ENCODE data around the gene ERGIC2. TPM values are rescaled to one million over a fixed set of nuclear protein-coding genes. Genes with fewer than 3 reads are reported as not detected.
A peak's percentile ranks its signal among the peaks of the same experiment; 100 is the strongest.

ERGIC2 gene
- total and polyA plus RNA-seq, 9 of the 15 experiments (the other 6 are each of a cell fraction or from before 2014, with no cell fraction given): 24.1 to 180 (median 75.7) TPM

DNA sequence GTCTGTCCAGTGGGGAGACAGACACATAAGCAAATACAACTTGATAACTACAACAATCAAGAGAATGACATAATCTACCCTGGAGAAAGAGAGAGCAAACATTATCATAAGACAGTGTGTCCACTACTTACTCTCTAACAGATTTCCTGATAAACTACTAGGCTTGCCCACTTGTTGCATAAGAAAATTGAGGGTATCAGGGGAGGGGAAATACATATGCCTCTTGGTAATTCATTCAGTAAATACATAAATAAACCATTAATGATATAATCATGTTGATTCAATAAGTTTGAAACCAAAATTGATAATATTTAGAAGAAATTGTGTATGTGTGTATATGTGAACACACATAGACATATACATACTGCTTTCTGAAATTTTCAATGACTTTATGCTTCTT lies 76.6 kb downstream of the ERGIC2 start:
- H3K79me2 ChIP-seq (ENCODE audit: control insufficient read depth, insufficient read depth, low read length): no peaks in the 10 kb centered on the region
- BruUV-seq (replicated peaks): no TSS peak
- no peak for FAIRE-seq
- peaks cover 0 to 3% of the 10 kb centered on the region in 2 experiments; a peak in 1 of 5 replicates for H3K27me3 ChIP-seq (ENCODE audit: control insufficient read depth in 2 of 2, insufficient read depth in 2 of 2, low read length in 2 of 2)
- H3K4me1 ChIP-seq (replicated peaks in 1 of 2; ENCODE audit: control insufficient read depth in 2 of 2, insufficient read depth in 2 of 2, low read length in 2 of 2): no peaks in the 10 kb centered on the region
- H4K20me1 ChIP-seq (replicated peaks; ENCODE audit: control insufficient read depth, insufficient read depth, low read length): no peaks in the 10 kb centered on the region
- H3K9me1 ChIP-seq (ENCODE audit: control insufficient read depth, insufficient read depth, low read length): no peaks in the 10 kb centered on the region
- no peak for DNase-seq (ENCODE audit: extremely low read depth in 1 of 4, low spot score in 3 of 4)
- POLR2A ChIA-PET: no interaction called here
- H3K9ac ChIP-seq (ENCODE audit: insufficient read depth in 1 of 2, low read depth in 2 of 2, low read length in 2 of 2): no peak overlapping the region
- ATAC-seq: no peak
- H3K4me3 ChIP-seq: no peak overlapping the region
- H2AFZ ChIP-seq (ENCODE audit: low read depth, low read length): no peak overlapping the region
- no peaks in the 10 kb centered on the region for H3K9me3 ChIP-seq (replicated peaks; ENCODE audit: control insufficient read depth, insufficient read depth, low read depth, low read length)
- CTCF ChIA-PET (ENCODE audit: low intra/inter-chr PET ratio): no interaction called here
- in situ Hi-C loops (cut with MboI): no loop called here
- H3K27ac ChIP-seq (ENCODE audit: extremely low read depth, low read depth, low read length): no peak overlapping the region
- H3K36me3 ChIP-seq (ENCODE audit: control insufficient read depth, insufficient read depth, low read length): no peaks in the 10 kb centered on the region
- intact Hi-C loops (cut with micrococcal nuclease): no loop called here
- no peak overlapping the region for H3K4me2 ChIP-seq (ENCODE audit: insufficient read depth, low read length)
- TF ChIP-seq ZNF282 (CRISPR knock-in tag; IDR thresholded peaks at IDR 0.05) (no peak), NR4A1 (CRISPR knock-in tag; IDR thresholded peaks at IDR 0.05) (no peak), NR4A1 (tag; IDR thresholded peaks at IDR 0.05) (no peak), RBM17 (IDR thresholded peaks at IDR 0.05; ENCODE audit: borderline replicate concordance, low read depth, low read length) (no peak), MEIS2 (IDR thresholded peaks at IDR 0.05; ENCODE audit: partially characterized antibody) (no peak), ZNF224 (CRISPR knock-in tag; IDR thresholded peaks at IDR 0.05) (no peak), CEBPG (CRISPR knock-in tag; IDR thresholded peaks at IDR 0.05) (no peak), CEBPG (tag; conservative IDR thresholded peaks at IDR 0.05 in 1 of 2, IDR thresholded peaks at IDR 0.05 in 1 of 2) (peak; percentile 33 to 34; a peak in 2 of 4 replicates), PHF8 (IDR thresholded peaks at IDR 0.05; ENCODE audit: borderline replicate concordance, low read length) (no peak), MTA1 (IDR thresholded peaks at IDR 0.05; ENCODE audit: borderline replicate concordance) (no peak), ZFP1 (CRISPR knock-in tag; IDR thresholded peaks at IDR 0.05) (no peak), HLTF (IDR thresholded peaks at IDR 0.05) (no peak), FUS (optimal IDR thresholded peaks at IDR 0.05; ENCODE audit: low read depth, low read length) (no peak), TBL1XR1 (IDR thresholded peaks at IDR 0.05; ENCODE audit: low read length in 2 of 2) (no peak), TCF7 (IDR thresholded peaks at IDR 0.05; ENCODE audit: borderline replicate concordance) (no peak), SOX6 (IDR thresholded peaks at IDR 0.05) (peak; percentile 30; the same call in 1 of the 2 replicates), EHMT2 (IDR thresholded peaks at IDR 0.05) (no peak), ZNF12 (CRISPR knock-in tag; IDR thresholded peaks at IDR 0.05) (no peak), GABPB1 (CRISPR knock-in tag; IDR thresholded peaks at IDR 0.05) (no peak), MCM3 (IDR thresholded peaks at IDR 0.05) (no peak), HNRNPUL1 (IDR thresholded peaks at IDR 0.05; ENCODE audit: low read length) (no peak)
- TF ChIP-seq, protein P1, sequence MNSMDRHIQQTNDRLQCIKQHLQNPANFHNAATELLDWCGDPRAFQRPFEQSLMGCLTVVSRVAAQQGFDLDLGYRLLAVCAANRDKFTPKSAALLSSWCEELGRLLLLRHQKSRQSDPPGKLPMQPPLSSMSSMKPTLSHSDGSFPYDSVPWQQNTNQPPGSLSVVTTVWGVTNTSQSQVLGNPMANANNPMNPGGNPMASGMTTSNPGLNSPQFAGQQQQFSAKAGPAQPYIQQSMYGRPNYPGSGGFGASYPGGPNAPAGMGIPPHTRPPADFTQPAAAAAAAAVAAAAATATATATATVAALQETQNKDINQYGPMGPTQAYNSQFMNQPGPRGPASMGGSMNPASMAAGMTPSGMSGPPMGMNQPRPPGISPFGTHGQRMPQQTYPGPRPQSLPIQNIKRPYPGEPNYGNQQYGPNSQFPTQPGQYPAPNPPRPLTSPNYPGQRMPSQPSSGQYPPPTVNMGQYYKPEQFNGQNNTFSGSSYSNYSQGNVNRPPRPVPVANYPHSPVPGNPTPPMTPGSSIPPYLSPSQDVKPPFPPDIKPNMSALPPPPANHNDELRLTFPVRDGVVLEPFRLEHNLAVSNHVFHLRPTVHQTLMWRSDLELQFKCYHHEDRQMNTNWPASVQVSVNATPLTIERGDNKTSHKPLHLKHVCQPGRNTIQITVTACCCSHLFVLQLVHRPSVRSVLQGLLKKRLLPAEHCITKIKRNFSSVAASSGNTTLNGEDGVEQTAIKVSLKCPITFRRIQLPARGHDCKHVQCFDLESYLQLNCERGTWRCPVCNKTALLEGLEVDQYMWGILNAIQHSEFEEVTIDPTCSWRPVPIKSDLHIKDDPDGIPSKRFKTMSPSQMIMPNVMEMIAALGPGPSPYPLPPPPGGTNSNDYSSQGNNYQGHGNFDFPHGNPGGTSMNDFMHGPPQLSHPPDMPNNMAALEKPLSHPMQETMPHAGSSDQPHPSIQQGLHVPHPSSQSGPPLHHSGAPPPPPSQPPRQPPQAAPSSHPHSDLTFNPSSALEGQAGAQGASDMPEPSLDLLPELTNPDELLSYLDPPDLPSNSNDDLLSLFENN (IDR thresholded peaks at IDR 0.05; ENCODE audit: low read depth in 2 of 2, low read length in 2 of 2): no peak
- TF ChIP-seq, protein P2, sequence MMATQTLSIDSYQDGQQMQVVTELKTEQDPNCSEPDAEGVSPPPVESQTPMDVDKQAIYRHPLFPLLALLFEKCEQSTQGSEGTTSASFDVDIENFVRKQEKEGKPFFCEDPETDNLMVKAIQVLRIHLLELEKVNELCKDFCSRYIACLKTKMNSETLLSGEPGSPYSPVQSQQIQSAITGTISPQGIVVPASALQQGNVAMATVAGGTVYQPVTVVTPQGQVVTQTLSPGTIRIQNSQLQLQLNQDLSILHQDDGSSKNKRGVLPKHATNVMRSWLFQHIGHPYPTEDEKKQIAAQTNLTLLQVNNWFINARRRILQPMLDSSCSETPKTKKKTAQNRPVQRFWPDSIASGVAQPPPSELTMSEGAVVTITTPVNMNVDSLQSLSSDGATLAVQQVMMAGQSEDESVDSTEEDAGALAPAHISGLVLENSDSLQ (IDR thresholded peaks at IDR 0.05): no peak
